Thyroid gland (tissue), 4 donors: ENCODE measurements around the gene DDR1. TPM values are rescaled to one million over a fixed set of nuclear protein-coding genes. Genes with fewer than 3 reads are reported as not detected.
A peak's percentile ranks its signal among the peaks of the same experiment; 100 is the strongest.

Experiments used
- DNase-seq, 2 donors: peaks; one replicate each; pipeline ENCODE4 v3.0.0-alpha.2; 2019
- H3K27ac ChIP-seq, 3 donors: fragments of 200-600 bp; sonication (generic); 1 replicate in 2 of 3; 2 replicates in 1 of 3; pipeline ENCODE4 v1.5.1; 2016 to 2019; ENCODE audit warnings: mild to moderate bottlenecking in 1 of 3, moderate library complexity in 1 of 3
- H3K27me3 ChIP-seq: fragments of 200-600 bp; sonication (generic); one replicate; pipeline ENCODE4 v1.5.1; 2019
- H3K36me3 ChIP-seq, 2 donors: fragments of 200-600 bp; sonication (generic); one replicate each; pipeline ENCODE4 v1.5.1; 2016 to 2019
- H3K4me1 ChIP-seq, 2 donors: fragments of 200-600 bp; sonication (generic); one replicate each; pipeline ENCODE4 v1.5.1; 2017 to 2019
- H3K4me3 ChIP-seq, 3 donors: fragments of 200-600 bp; sonication (generic); replicated peaks in 1 of 3; 1 replicate in 2 of 3; 2 replicates in 1 of 3; pipeline ENCODE4 v1.5.1; 2016; ENCODE audit warnings: mild to moderate bottlenecking in 1 of 3
- H3K9me3 ChIP-seq: fragments of 200-600 bp; sonication (generic); one replicate; pipeline ENCODE4 v1.5.1; 2017
- CTCF ChIP-seq, 6 experiments: fragments of 200-600 bp in 3 of 6; fragments of 450-650 bp in 3 of 6; sonication (generic) in 3 of 6; IDR thresholded peaks; one replicate each; pipeline ENCODE4 v1.5.1; 2016 to 2019; ENCODE audit warnings: antibody characterized with exemption in 6 of 6, mild to moderate bottlenecking in 2 of 6, inconsistent platforms in 1 of 6, moderate library complexity in 1 of 6
- POLR2A ChIP-seq, 2 donors: fragments of 450-650 bp; IDR thresholded peaks; one replicate each; pipeline ENCODE4 v1.6.1; 2017; ENCODE audit warnings: antibody characterized with exemption in 2 of 2, mild to moderate bottlenecking in 2 of 2, moderate library complexity in 1 of 2
- WGBS, 2 donors: methylation state at CpG; one replicate each; pipeline ENCODE4 v1.1.5; 2017; 5-methylcytosine and 5-hydroxymethylcytosine counted together
- intact Hi-C: fragments of 100-400 bp; cut with DNase I; formaldehyde crosslinking; loops from one replicate; pipeline ENCODE4 v1.15.1; 2023
- total RNA-seq, 4 donors: library from RNA; depleted of rRNA; stranded (reverse); fragments of >200 nt; gene quantifications; one replicate each; pipeline ENCODE4 v1.2.3, GENCODE V29; 2016

Gene DDR1
- 100 to 1,000 TPM in 3 of 4 donors, 10 to 100 TPM in 1; 93.4 to 207 (median 131) TPM for total RNA-seq

- intact Hi-C loops, result loop anchor here (10.0 kb wide), 2 partner anchors 139 to 209 kb away; partner anchors contain the start of genes DHX16, FLOT1 and IER3
- Histone ChIP-seq H3K36me3 (peaks cover under 1 to 2% of the 10 kb centered on the region in 2 donors), H3K4me1 (peaks cover 34 to 56% of the 10 kb centered on the region in 2 donors), H3K4me3 (peak within 1 kb of the TSS; percentile 1 to 78 (median 57)), H3K9me3 (no peaks in the 10 kb centered on the region), H3K27me3 (no peaks in the 10 kb centered on the region), H3K27ac (peak within 1 kb of the TSS; percentile 91 to 98 (median 96))
- peak; percentile 83 to 87 for DNase-seq
- peak in 1 of 2 donors; percentile 42 for TF ChIP-seq POLR2A (IDR thresholded peaks at IDR 0.05)
- TF ChIP-seq CTCF (IDR thresholded peaks at IDR 0.05), result no peak
- WGBS, 2 donors, result 21 to 23% methylated on average over 12 to 29 of the region's 62 CpGs
Observed at GRCh38 chr6:30883685-30884520, at the start of gene DDR1. TSS of gene DDR1 (plus strand) at chr6:30884519. CDS start at chr6:30888730, 4,211 bp downstream.

- no peak for DNase-seq
- no peaks in the 10 kb centered on the region for H3K9me3 ChIP-seq
- H3K4me1 ChIP-seq, result peaks cover 10 to 27% of the 10 kb centered on the region in 2 donors
- WGBS, 2 donors, result 83 to 85% methylated on average over 4 of the region's 4 CpGs
- H3K27ac ChIP-seq, result peak overlapping the region in 1 of 3 donors; percentile 72
- intact Hi-C loops, result loop anchor here (10.0 kb wide), 1 partner anchor 250 kb away; no protein-coding TSS in a partner anchor
- TF ChIP-seq POLR2A (IDR thresholded peaks at IDR 0.05) (no peak), CTCF (IDR thresholded peaks at IDR 0.05) (no peak)
- H3K4me3 ChIP-seq, result no peak overlapping the region
- H3K27me3 ChIP-seq, result no peaks in the 10 kb centered on the region
- no peaks in the 10 kb centered on the region for H3K36me3 ChIP-seq
Observed at GRCh38 chr6:30834646-30835045, 49.7 kb upstream of the DDR1 start.

GRCh38 chr6:30835576-30835975 lies 48.7 kb upstream of the DDR1 start:
- TF ChIP-seq CTCF (IDR thresholded peaks at IDR 0.05) (no peak), POLR2A (IDR thresholded peaks at IDR 0.05) (no peak)
- intact Hi-C loops, result loop anchor here (10.0 kb wide), 1 partner anchor 249 kb away; no protein-coding TSS in a partner anchor

GRCh38 chr6:30836431-30836866 lies 47.9 kb upstream of the DDR1 start:
- Histone ChIP-seq H3K27ac (peak overlapping the region; percentile 23 to 76 (median 72)), H3K9me3 (no peaks in the 10 kb centered on the region), H3K4me3 (no peak overlapping the region), H3K4me1 (peaks cover 17 to 41% of the 10 kb centered on the region in 2 donors), H3K36me3 (no peaks in the 10 kb centered on the region), H3K27me3 (no peaks in the 10 kb centered on the region)
- TF ChIP-seq CTCF (IDR thresholded peaks at IDR 0.05) (no peak), POLR2A (IDR thresholded peaks at IDR 0.05) (peak in 1 of 2 donors; percentile 14)
- 22 to 31% methylated on average over 1 of the region's 1 CpG for WGBS, 2 donors
- peak; percentile 82 to 88 for DNase-seq
- intact Hi-C loops, result loop anchor here (10.0 kb wide), 1 partner anchor 248 kb away; no protein-coding TSS in a partner anchor

More at GRCh38 chr6:30835576-30835975, 48.7 kb upstream of the DDR1 start:
- WGBS, 2 donors, result 98% methylated on average over 3 of the region's 3 CpGs; no CpG with 5 or more reads in 1 of the 2 donors
- peaks cover 10 to 32% of the 10 kb centered on the region in 2 donors for H3K4me1 ChIP-seq
- peak overlapping the region; percentile 23 to 76 (median 72) for H3K27ac ChIP-seq
- H3K4me3 ChIP-seq, result no peak overlapping the region
- no peaks in the 10 kb centered on the region for H3K9me3 ChIP-seq
- H3K36me3 ChIP-seq, result no peaks in the 10 kb centered on the region
- no peaks in the 10 kb centered on the region for H3K27me3 ChIP-seq
- DNase-seq, result no peak
